ENCODE data around the gene CTTNBP2.

DNA sequence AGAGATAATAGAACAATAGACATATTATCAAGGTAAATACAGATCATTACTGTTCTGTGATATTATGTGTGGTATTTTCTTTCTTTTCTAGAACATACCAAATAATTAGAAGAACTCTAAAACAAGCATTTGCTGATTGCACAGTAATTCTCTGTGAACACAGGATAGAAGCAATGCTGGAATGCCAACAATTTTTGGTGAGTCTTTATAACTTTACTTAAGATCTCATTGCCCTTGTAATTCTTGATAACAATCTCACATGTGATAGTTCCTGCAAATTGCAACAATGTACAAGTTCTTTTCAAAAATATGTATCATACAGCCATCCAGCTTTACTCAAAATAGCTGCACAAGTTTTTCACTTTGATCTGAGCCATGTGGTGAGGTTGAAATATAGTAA lies 207.9 kb downstream of the CTTNBP2 start:
- TF ChIP-seq, protein P1, sequence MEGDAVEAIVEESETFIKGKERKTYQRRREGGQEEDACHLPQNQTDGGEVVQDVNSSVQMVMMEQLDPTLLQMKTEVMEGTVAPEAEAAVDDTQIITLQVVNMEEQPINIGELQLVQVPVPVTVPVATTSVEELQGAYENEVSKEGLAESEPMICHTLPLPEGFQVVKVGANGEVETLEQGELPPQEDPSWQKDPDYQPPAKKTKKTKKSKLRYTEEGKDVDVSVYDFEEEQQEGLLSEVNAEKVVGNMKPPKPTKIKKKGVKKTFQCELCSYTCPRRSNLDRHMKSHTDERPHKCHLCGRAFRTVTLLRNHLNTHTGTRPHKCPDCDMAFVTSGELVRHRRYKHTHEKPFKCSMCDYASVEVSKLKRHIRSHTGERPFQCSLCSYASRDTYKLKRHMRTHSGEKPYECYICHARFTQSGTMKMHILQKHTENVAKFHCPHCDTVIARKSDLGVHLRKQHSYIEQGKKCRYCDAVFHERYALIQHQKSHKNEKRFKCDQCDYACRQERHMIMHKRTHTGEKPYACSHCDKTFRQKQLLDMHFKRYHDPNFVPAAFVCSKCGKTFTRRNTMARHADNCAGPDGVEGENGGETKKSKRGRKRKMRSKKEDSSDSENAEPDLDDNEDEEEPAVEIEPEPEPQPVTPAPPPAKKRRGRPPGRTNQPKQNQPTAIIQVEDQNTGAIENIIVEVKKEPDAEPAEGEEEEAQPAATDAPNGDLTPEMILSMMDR (IDR thresholded peaks at IDR 0.05; ENCODE audit: insufficient read depth, low read length): no peak
- TF ChIP-seq, protein P2, sequence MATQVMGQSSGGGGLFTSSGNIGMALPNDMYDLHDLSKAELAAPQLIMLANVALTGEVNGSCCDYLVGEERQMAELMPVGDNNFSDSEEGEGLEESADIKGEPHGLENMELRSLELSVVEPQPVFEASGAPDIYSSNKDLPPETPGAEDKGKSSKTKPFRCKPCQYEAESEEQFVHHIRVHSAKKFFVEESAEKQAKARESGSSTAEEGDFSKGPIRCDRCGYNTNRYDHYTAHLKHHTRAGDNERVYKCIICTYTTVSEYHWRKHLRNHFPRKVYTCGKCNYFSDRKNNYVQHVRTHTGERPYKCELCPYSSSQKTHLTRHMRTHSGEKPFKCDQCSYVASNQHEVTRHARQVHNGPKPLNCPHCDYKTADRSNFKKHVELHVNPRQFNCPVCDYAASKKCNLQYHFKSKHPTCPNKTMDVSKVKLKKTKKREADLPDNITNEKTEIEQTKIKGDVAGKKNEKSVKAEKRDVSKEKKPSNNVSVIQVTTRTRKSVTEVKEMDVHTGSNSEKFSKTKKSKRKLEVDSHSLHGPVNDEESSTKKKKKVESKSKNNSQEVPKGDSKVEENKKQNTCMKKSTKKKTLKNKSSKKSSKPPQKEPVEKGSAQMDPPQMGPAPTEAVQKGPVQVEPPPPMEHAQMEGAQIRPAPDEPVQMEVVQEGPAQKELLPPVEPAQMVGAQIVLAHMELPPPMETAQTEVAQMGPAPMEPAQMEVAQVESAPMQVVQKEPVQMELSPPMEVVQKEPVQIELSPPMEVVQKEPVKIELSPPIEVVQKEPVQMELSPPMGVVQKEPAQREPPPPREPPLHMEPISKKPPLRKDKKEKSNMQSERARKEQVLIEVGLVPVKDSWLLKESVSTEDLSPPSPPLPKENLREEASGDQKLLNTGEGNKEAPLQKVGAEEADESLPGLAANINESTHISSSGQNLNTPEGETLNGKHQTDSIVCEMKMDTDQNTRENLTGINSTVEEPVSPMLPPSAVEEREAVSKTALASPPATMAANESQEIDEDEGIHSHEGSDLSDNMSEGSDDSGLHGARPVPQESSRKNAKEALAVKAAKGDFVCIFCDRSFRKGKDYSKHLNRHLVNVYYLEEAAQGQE (IDR thresholded peaks at IDR 0.05; ENCODE audit: insufficient replicate concordance, low read depth): no peak
- TF ChIP-seq POLR2AphosphoS5 (IDR thresholded peaks at IDR 0.05; ENCODE audit: low read depth) (no peak), GABPA (IDR thresholded peaks at IDR 0.05; ENCODE audit: low read depth) (no peak), SPI1 (IDR thresholded peaks at IDR 0.05; ENCODE audit: borderline replicate concordance, low read depth) (no peak)
